Subcutaneous adipose tissue (tissue), 4 donors: ENCODE results near the gene RIPOR3. TPM values are rescaled to one million over a fixed set of nuclear protein-coding genes. Genes with fewer than 3 reads are reported as not detected.

Experiments
- total RNA-seq, 4 donors: library from RNA; depleted of rRNA; stranded (reverse); fragments of >200 nt; gene quantifications; one replicate each; pipeline ENCODE4 v1.1.0, GENCODE V29; 2016
- TF ChIP-seq, protein P1 (sequence below): fragments of 450-650 bp; IDR thresholded peaks from one replicate; pipeline ENCODE4 v1.5.1; 2016; ENCODE audit warnings: low read depth, mild to moderate bottlenecking, control low read depth, antibody characterized with exemption, moderate library complexity

Gene RIPOR3
- total RNA-seq, 4 donors from 2014 or later: 8.8 to 63.0 (median 37.3) TPM

DNA sequence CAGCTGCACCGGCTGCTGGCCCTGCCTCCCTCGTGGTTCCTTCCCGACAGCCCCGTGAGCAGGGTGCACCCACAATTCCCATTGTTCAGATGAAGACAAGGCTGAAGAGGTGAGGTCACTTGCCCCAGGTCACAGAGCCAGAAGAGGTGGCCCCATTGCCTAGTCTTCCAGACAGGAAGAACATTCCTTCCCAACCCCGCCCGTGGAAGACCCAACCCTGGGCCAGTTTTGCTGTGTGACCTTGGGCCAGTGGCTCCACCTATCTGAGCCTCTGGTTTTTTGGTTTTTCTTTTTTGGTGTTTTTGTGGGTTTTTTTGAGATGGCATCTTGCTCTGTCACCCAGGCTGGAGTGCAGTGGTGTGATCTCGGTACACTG, 61.7 kb downstream of the RIPOR3 start:
- TF ChIP-seq, protein P1, sequence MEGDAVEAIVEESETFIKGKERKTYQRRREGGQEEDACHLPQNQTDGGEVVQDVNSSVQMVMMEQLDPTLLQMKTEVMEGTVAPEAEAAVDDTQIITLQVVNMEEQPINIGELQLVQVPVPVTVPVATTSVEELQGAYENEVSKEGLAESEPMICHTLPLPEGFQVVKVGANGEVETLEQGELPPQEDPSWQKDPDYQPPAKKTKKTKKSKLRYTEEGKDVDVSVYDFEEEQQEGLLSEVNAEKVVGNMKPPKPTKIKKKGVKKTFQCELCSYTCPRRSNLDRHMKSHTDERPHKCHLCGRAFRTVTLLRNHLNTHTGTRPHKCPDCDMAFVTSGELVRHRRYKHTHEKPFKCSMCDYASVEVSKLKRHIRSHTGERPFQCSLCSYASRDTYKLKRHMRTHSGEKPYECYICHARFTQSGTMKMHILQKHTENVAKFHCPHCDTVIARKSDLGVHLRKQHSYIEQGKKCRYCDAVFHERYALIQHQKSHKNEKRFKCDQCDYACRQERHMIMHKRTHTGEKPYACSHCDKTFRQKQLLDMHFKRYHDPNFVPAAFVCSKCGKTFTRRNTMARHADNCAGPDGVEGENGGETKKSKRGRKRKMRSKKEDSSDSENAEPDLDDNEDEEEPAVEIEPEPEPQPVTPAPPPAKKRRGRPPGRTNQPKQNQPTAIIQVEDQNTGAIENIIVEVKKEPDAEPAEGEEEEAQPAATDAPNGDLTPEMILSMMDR: no peak

DNA sequence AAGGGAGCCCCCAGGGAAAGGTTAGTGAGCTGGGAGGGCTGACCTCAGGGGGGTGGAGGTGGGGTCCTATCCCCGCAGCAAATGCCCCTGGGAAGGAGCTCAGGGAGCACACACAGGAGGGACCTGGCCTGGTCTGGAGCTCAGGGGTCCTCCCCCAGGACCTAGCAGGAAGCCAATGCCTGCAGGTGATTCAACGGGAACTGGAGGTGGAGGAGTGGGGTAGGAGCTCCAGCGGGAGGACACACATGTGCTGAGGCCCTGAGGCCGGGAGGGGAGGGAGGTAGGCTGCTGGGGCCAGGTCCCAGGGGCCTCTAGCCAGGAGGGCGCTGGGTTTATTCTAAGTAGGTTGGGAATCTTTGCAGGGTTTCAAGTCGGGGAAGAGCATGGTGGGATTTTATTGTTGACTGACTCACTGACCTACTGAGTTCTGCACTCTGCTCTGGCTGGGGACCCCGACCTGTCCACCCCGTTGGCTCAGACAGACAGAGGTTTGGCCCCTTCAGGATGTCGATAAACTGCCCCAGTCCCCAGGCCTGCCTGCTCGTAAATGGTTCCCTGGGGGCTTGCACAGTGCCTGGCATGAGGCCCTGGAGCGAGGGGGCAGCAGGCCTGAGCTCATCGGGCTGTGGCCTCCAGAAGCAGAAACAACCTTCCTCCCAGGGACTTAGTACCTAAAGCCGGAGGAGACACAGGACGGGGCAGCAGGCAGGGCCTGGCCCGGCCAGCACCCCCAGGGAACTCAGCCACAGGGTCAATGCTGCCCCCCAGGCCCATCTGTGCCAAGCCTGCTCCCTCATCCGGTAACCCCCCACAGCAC, 62.3 kb downstream of the RIPOR3 start:
- TF ChIP-seq, protein P1: no peak

DNA sequence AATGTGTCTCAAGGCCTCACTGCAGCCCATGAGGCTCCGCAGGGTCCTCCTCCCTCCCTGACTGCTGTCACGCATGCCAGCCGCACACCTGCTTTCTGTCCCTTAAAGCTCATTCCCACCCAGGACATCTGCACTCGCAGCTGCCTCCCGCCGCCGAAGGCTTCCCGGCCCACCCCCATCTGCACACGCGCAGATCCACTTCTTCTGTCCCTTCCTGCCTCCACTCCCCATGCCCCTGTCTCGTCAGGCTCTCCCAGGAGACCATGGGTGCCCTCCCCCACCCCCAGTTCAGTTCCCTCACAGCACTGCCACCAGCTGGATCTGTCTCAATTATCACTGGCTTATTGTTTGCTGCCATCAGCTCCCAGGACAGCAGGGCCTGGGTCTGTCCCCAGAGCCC, 63.0 kb downstream of the RIPOR3 start:
- TF ChIP-seq, protein P1: no peak

DNA sequence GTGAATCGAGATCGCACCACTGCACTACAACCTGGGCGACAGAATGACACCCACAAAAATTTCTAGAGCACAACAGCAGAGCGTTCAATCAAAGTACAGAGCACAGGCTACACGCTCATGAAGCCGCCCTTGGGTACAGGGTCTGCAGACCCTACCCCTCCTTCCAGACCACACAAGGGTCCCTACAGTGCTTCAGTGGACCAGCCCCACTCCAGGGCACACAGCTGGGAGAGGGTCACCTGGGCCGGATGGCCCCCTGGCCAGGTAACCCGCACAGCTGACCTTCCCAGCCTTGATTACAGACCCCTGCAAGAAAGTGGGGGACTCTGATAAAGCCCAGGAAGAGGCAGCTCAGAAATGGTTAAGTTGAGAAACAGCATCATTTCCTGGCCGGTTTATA, 63.6 kb downstream of the RIPOR3 start:
- TF ChIP-seq, protein P1: no peak

DNA sequence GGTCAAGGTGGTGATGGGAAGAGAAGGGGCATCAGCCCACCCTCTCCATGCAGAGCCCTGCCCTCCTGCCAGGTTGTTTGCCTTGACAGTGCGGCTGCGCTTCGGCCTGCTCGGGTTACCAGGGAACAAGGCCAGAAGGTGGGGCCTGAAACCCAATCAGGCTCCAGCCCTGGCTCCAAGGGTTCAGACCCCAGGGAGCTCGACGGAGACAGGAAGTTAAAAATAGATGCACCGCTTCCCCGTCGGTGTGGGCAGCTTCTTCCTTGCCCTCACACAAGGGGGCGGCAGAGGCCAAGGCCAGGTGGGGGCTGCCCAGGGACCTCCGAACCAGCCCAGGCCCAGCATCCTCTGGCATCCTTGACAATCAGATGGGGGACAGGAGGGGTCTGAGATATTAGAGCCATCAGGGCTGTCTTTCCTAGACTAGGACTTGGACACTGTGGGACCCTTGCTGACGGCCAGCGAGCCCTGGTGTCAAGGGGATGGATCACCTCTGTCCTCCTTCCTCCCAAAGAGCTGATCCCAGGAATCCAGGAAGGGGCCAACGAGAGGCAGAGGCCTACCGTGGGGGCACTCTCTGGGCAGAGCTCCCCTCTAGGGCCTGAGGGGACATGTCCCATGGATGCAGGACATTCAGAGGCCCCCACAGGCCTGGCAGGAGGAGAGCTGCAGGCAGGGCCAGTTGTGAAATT, 65.2 kb downstream of the RIPOR3 start:
- TF ChIP-seq, protein P1: no peak

DNA sequence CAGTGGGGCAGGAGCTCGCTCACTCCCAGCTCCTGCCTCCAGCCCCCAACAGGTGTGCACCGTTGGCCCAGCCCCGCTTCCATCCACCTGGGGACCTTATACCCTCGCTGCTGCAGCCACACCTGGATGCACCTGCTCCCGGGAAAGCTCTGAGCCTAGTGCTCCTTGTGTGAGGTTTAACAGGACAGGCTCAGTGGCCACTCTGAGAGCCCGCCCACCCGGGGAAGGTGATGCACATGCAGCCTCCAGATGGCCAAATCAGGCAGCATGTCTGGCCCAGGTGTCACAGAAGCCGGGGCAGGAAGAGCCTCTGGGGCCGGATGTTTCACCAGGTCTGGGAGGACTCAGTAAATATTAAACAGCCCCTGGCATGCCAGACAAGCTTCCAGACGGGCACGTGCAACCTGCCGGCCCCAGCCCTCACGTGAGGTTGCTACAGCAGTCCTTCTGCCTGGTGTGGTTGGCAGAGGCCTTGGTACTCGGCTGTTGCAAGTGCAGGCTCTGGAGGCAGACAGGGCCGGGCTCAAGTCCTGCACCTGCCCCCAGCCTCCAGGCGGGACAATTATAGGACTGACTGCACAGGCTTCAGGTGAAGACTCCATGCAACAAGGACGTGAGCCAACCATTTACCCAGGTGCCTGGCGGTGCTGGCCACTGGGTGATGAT, 66.9 kb downstream of the RIPOR3 start:
- TF ChIP-seq, protein P1: no peak
